ENCODE data around the gene ELL3. TPM values are rescaled to one million over a fixed set of nuclear protein-coding genes. Genes with fewer than 3 reads are reported as not detected.

ELL3 gene
- total RNA-seq, 3 donors from 2014 or later = 18.4 to 37.4 (median 22.8) TPM

DNA sequence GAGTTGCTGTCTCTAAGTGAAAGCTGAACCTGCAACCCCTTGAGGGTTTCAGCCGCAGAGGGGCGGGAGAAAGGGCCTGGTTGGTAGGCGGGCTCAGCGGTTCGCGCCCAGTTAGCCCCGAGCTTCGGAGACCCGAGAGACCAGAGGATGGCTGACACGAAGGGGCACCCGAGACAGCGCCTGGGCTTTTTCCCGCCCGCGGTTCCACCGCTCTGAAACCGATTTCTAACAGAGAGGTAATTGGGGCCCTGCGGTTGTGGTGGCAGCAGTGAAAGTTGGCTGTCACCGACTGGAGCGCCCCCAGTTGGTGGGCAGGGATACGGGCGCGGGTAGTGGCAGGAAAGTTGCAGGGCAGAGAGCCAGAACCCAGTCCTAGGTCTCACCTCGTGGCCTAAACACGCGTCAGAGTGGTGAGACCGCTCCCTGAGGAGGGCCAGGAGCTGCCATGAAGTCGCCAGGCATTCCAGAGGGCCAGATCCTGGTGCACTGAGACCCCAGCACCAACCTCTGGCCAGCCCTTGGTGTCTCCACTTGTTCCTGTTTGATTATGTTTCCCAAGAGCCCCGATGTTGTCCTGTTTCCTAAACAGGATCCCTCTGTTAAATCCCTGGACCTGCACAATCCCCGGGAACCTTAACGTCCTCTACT, 625 bp upstream of the ELL3 start:
- Histone ChIP-seq H3K4me3 (peak overlapping the region; percentile 45), H3K9me3 (no peaks in the 10 kb centered on the region), H3K4me1 (ENCODE audit: low read depth) (peaks cover 3% of the 10 kb centered on the region), H3K36me3 (ENCODE audit: low read depth) (no peaks in the 10 kb centered on the region)
- TF ChIP-seq, protein P1, sequence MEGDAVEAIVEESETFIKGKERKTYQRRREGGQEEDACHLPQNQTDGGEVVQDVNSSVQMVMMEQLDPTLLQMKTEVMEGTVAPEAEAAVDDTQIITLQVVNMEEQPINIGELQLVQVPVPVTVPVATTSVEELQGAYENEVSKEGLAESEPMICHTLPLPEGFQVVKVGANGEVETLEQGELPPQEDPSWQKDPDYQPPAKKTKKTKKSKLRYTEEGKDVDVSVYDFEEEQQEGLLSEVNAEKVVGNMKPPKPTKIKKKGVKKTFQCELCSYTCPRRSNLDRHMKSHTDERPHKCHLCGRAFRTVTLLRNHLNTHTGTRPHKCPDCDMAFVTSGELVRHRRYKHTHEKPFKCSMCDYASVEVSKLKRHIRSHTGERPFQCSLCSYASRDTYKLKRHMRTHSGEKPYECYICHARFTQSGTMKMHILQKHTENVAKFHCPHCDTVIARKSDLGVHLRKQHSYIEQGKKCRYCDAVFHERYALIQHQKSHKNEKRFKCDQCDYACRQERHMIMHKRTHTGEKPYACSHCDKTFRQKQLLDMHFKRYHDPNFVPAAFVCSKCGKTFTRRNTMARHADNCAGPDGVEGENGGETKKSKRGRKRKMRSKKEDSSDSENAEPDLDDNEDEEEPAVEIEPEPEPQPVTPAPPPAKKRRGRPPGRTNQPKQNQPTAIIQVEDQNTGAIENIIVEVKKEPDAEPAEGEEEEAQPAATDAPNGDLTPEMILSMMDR (IDR thresholded peaks at IDR 0.05) = peak; percentile 88
- intact Hi-C loops (cut with DNase I, micrococcal nuclease) = no loop called here
- DNase-seq (peak; percentile 87 to 91 (median 88)), ATAC-seq (peak; percentile 73)

DNA sequence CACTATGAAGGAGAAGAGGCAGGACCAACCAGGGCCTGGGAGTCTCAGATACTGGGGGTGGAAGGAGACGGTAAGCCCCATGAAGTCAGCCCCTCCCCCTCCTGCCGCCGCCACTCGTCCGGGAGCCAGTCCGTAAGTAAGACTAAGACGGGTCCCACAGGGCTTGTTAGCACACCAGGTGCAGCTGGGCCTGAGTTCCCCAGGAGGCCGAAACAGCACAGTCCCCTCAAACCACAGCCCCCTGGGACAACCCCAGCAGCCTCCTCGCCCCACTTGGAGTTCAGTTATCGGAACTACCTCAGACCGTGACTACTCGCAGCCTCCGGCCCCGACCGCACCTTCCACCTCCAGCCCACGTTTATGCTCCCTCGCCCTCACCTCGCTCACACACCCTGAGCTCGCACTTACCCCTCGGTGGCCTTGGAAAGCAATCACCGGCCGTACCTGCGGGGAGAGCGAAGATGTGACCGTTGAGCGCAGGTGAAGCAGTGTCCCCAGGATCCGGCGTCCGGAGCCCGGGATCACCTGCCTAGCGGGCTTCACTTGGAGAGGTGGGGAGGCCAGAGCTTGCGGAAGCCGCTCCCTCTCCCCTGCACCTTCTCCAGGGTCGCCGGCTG, 557 bp downstream of the ELL3 start:
- no peaks in the 10 kb centered on the region for H3K9me3 ChIP-seq
- intact Hi-C loops (cut with DNase I, micrococcal nuclease) = no loop called here
- peak; percentile 68 to 84 (median 74) for DNase-seq
- no peaks in the 10 kb centered on the region for H3K36me3 ChIP-seq (ENCODE audit: low read depth)
- H3K4me1 ChIP-seq (ENCODE audit: low read depth) = peaks cover 3% of the 10 kb centered on the region
- TF ChIP-seq, protein P1 (IDR thresholded peaks at IDR 0.05) = no peak
- peak overlapping the region; percentile 45 for H3K4me3 ChIP-seq
- ATAC-seq = peak; percentile 36

DNA sequence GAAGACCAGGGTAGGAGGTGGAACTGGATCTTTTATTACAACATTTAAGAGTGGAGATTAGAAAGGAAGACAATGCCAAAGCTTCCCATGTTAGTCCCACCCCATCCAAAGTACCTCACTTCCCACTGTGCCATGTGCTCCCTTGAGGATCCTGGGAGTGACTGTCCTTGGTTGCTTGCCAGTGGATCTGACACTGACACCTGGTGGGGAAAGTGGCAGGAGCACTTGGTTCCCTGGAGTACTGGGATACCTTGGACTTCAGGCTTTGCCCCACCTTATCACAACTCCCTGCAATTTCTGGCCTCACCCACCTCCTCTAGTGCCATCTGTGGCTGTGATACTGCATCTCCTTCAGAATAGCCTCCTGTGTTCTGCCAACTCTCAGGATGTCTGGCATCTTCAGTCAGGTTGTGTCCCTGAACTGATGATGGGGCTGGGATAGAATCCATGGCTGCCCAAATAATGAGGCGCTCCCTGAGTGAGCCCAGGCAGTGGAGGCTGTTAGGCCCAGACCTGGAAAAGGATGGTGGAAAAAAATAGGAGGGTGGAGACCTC, 1.3 kb downstream of the ELL3 start:
- intact Hi-C loops (cut with DNase I, micrococcal nuclease) = no loop called here
- peak; percentile 73 to 92 (median 88) for DNase-seq
- TF ChIP-seq, protein P1 (IDR thresholded peaks at IDR 0.05) = no peak
- Histone ChIP-seq H3K9me3 (no peaks in the 10 kb centered on the region), H3K36me3 (ENCODE audit: low read depth) (peaks cover 1% of the 10 kb centered on the region), H3K4me1 (ENCODE audit: low read depth) (peaks cover 3% of the 10 kb centered on the region), H3K4me3 (peak overlapping the region; percentile 45)
- ATAC-seq = peak; percentile 76

DNA sequence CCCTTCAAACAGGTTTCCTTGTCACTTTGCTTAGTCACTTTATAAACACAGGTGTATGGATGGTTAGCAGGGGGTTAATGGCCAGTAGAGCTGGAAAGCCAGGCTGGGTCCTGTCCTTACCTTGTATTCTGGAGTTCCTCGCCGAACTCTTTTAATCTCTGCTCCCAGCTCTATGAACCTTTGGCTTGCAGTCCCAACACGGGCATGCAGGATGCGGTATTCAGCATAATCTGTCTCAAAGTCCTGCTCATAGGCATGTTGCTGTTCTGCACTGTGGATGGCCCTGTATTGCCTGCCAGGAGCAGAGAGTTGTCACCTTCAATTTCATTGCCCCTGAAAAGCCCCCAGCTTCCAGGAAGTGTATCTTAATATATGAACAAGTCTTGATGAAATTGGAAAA, 2.7 kb downstream of the ELL3 start:
- peaks cover 3% of the 10 kb centered on the region for H3K4me1 ChIP-seq (ENCODE audit: low read depth)
- intact Hi-C loops (cut with DNase I, micrococcal nuclease) = no loop called here
- H3K36me3 ChIP-seq (ENCODE audit: low read depth) = peaks cover 7% of the 10 kb centered on the region
- no peak overlapping the region for H3K4me3 ChIP-seq
- ATAC-seq = no peak
- TF ChIP-seq, protein P1 (IDR thresholded peaks at IDR 0.05) = no peak
- DNase-seq = no peak
- no peaks in the 10 kb centered on the region for H3K9me3 ChIP-seq

DNA sequence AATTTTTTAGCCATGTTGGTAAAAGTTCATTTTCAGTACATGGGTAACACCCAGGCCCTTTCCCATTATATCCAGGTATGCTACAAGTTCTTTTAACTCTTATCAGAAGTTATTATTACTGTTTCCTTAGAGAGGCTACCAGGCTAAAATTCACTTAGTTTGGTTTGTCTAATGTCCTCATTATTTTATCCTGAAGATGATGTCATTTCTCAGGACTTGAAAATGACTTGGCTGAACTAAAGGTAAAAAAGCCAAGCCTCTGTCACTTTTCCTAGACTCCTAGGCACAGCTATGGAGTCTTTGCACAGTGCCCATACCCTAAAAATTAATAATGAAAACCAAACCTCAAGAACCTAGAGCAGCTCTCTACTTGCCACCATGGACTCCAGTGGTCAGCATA, 4.1 kb downstream of the ELL3 start:
- DNase-seq (no peak), ATAC-seq (no peak)
- Histone ChIP-seq H3K36me3 (ENCODE audit: low read depth) (peaks cover 15% of the 10 kb centered on the region), H3K4me3 (no peak overlapping the region), H3K9me3 (no peaks in the 10 kb centered on the region), H3K4me1 (ENCODE audit: low read depth) (peaks cover 3% of the 10 kb centered on the region)
- intact Hi-C loops (cut with DNase I, micrococcal nuclease) = no loop called here
- TF ChIP-seq, protein P1 (IDR thresholded peaks at IDR 0.05) = no peak

Data from mucosa of descending colon (tissue), 3 donors.